ENCODE results near the gene UBP1.

DNA sequence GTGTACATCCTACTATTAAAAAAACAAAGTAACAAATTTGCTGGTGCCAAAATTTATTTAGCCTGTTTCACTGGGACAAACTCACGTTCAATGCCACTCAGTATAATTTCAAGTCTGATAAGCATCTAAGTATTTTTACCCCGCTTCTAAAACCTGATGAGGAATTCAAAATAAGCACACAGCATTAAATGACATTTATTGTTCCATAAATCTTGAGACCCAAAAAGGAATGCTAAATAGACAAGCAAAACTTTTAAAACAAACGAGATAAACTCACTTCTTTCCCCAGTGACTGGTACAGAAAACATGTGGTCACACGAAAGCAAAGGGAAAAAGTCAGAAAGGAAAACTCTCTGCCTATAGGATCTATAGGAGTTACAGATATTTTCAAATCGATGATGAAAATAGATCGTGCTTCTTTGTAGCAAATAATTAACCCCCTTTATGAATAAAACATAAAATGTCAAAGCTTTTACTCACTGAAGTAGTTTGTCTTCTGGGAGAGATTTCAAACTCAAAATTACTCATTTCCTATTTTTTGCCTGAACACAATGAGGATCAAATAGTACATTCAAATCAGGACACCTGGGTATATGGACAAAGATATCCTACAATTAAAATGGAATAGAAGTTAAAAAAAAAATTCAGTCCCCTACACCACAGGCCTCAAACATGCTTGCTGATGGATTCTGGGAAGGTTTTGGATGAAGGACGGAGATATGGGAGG, 51.7 kb downstream of the UBP1 start:
- TF ChIP-seq, protein P1, sequence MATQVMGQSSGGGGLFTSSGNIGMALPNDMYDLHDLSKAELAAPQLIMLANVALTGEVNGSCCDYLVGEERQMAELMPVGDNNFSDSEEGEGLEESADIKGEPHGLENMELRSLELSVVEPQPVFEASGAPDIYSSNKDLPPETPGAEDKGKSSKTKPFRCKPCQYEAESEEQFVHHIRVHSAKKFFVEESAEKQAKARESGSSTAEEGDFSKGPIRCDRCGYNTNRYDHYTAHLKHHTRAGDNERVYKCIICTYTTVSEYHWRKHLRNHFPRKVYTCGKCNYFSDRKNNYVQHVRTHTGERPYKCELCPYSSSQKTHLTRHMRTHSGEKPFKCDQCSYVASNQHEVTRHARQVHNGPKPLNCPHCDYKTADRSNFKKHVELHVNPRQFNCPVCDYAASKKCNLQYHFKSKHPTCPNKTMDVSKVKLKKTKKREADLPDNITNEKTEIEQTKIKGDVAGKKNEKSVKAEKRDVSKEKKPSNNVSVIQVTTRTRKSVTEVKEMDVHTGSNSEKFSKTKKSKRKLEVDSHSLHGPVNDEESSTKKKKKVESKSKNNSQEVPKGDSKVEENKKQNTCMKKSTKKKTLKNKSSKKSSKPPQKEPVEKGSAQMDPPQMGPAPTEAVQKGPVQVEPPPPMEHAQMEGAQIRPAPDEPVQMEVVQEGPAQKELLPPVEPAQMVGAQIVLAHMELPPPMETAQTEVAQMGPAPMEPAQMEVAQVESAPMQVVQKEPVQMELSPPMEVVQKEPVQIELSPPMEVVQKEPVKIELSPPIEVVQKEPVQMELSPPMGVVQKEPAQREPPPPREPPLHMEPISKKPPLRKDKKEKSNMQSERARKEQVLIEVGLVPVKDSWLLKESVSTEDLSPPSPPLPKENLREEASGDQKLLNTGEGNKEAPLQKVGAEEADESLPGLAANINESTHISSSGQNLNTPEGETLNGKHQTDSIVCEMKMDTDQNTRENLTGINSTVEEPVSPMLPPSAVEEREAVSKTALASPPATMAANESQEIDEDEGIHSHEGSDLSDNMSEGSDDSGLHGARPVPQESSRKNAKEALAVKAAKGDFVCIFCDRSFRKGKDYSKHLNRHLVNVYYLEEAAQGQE (tag by site-specific recombination; IDR thresholded peaks at IDR 0.05) = no peak
- TF ChIP-seq ZNF513 (tag by site-specific recombination; IDR thresholded peaks at IDR 0.05) (no peak), ZNF274 (IDR thresholded peaks at IDR 0.05; ENCODE audit: low read length) (no peak), ZNF274 (tag by site-specific recombination; IDR thresholded peaks at IDR 0.05; ENCODE audit: borderline replicate concordance) (no peak), SP2 (tag by site-specific recombination; IDR thresholded peaks at IDR 0.05) (no peak)
